GM06990 (cell line): ENCODE measurements around the gene TMEM62.

Experiments
- DNase-seq: peaks from one replicate; pipeline ENCODE4 v3.0.0-alpha.2; 2011; ENCODE audit not compliant: insufficient read length; ENCODE audit errors: extremely low read depth
- H3K27me3 ChIP-seq: replicated peaks from 2 replicates; pipeline ENCODE4 v1.6.0; 2011; ENCODE audit warnings: low read length; ENCODE audit not compliant: control insufficient read depth, insufficient read depth
- H3K36me3 ChIP-seq: 2 replicates; pipeline ENCODE4 v1.5.1; 2011; ENCODE audit warnings: low read length; ENCODE audit not compliant: control insufficient read depth, insufficient read depth
- H3K4me3 ChIP-seq: replicated peaks from 2 replicates; pipeline ENCODE4 v1.5.1; 2011; ENCODE audit warnings: low read depth, mild to moderate bottlenecking, control low read depth, low read length
- TF ChIP-seq, protein P1 (sequence below): IDR thresholded peaks from 2 replicates; pipeline ENCODE4 v1.5.1; 2011; ENCODE audit warnings: low read length, control low read depth, mild to moderate bottlenecking, inconsistent platforms; ENCODE audit not compliant: insufficient read depth, poor library complexity, severe bottlenecking

The TMEM62 gene

GRCh38 chr15:43198992-43199391 is 65.6 kb downstream of the TMEM62 start:
- no peak overlapping the region for H3K4me3 ChIP-seq
- no peak for DNase-seq
- H3K27me3 ChIP-seq, result no peaks in the 10 kb centered on the region
- TF ChIP-seq, protein P1, sequence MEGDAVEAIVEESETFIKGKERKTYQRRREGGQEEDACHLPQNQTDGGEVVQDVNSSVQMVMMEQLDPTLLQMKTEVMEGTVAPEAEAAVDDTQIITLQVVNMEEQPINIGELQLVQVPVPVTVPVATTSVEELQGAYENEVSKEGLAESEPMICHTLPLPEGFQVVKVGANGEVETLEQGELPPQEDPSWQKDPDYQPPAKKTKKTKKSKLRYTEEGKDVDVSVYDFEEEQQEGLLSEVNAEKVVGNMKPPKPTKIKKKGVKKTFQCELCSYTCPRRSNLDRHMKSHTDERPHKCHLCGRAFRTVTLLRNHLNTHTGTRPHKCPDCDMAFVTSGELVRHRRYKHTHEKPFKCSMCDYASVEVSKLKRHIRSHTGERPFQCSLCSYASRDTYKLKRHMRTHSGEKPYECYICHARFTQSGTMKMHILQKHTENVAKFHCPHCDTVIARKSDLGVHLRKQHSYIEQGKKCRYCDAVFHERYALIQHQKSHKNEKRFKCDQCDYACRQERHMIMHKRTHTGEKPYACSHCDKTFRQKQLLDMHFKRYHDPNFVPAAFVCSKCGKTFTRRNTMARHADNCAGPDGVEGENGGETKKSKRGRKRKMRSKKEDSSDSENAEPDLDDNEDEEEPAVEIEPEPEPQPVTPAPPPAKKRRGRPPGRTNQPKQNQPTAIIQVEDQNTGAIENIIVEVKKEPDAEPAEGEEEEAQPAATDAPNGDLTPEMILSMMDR, result no peak
- H3K36me3 ChIP-seq, result peaks cover 4% of the 10 kb centered on the region

GRCh38 chr15:43199945-43200488 is 66.6 kb downstream of the TMEM62 start:
- DNase-seq, result no peak
- H3K4me3 ChIP-seq, result no peak overlapping the region
- no peaks in the 10 kb centered on the region for H3K27me3 ChIP-seq
- TF ChIP-seq, protein P1, result no peak
- H3K36me3 ChIP-seq, result peaks cover 4% of the 10 kb centered on the region

DNA sequence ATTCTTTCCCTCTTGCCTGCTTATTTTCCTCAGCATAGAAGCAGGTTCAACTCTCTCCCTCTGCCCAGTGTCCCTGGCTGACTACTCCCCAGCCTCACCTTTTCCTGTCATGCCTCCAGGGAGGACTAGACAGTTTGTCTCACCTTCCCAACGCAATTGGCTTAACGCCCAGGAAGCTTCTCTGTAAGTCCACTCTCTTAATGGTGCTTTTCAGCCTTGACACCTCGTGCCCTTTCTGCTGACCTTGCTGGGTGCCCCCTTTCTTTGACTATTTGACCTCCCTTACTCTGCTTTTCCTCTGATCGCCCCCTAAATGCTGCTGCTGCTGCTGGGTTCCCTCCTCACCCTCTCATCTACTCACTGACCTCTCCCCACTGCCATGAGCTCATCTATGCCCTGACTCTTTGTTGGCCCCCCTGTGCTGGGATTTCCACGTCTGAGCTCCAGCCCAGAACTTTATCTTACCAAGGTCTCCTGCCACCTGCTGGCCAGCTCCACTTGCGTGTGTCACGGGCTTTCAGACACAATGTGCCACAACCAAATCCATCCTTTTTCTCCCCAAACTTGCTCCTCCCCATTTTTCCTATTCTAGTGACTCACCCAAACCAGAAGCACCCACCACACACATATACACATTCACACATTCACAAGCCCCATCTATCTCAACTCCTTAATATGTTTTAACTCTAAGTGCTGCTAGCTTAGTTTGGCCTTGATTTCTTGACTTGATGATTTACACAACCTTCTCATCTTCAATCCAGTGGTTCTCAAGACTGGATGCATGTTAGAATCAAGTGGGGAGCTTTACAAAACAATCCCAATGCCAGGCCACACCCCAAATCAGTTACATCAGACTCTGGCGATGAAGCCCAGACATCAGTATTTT is 70.9 kb downstream of the TMEM62 start:
- no peaks in the 10 kb centered on the region; the same call in 1 of the 2 replicates for H3K27me3 ChIP-seq
- TF ChIP-seq, protein P1, result peak; percentile 82
- H3K4me3 ChIP-seq, result no peak overlapping the region
- no peaks in the 10 kb centered on the region for H3K36me3 ChIP-seq
- DNase-seq, result no peak

DNA sequence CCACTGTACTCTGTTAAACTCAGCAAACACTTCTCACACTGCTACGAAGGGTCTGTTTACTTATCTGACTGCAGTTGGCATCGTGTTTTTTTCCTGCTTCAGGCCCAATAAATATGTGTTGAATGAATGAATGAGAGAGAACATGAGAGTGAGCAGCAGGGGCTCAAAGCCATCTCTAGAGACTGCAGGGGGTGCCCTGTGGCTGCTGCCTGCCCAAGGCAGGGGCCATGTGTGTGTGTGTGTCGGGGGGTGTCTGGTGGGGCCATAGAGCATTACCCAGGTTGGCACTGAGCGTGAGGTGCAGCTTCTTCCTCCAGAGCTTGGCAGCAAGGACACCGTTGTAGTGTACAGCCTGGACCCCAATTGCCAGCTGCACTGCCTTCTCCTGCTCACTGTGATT is 72.7 kb downstream of the TMEM62 start:
- Histone ChIP-seq H3K4me3 (no peak overlapping the region), H3K36me3 (no peaks in the 10 kb centered on the region), H3K27me3 (no peaks in the 10 kb centered on the region; the same call in 1 of the 2 replicates)
- no peak for DNase-seq
- TF ChIP-seq, protein P1, result no peak

DNA sequence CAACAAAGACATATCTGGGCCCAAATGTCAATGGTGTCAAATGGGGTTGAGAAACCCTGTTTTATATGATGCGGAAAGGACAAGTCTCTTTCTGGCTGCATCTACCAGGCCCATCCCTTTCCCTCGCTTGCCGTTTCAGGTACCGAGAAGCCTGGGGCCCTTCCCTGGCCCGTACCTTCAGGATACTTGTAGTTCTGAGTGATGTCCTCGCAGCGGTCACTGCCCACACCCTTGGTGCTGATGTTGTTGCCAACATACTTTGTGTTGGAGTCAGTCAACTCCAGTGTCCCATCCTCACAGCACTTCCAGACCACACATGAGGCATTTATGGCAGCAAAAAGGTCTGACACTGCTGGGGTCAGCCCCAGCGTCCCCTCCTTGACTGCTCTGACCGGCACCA is 73.6 kb downstream of the TMEM62 start:
- no peaks in the 10 kb centered on the region for H3K36me3 ChIP-seq
- TF ChIP-seq, protein P1, result no peak
- H3K4me3 ChIP-seq, result no peak overlapping the region
- no peaks in the 10 kb centered on the region; the same call in 1 of the 2 replicates for H3K27me3 ChIP-seq
- DNase-seq, result no peak
